ENCODE results near the gene FAM13A.

GRCh38 chr4:89036535-89036934 is 20.4 kb downstream of the FAM13A start:
- no peak for TF ChIP-seq CTCF (IDR thresholded peaks at IDR 0.05)
- no peak for TF ChIP-seq POLR2A (IDR thresholded peaks at IDR 0.05)
